Muscle of arm (tissue), 14 donors: ENCODE results near the gene CLIC3. TPM values are rescaled to one million over a fixed set of nuclear protein-coding genes. Genes with fewer than 3 reads are reported as not detected.
"Not testable (repeated sequence)": the region's sequence is repeated elsewhere in the genome, so short reads cannot be mapped to it uniquely, and the experiment has no call there.

Experiments
- DNase-seq: peaks from one replicate; pipeline ENCODE4 v3.0.0-alpha.2; 2013
- long read RNA-seq, 11 donors: transcript quantifications; one replicate each; lab custom pipeline, GENCODE V29; 2026
- polyA plus RNA-seq, 12 donors: library from polyadenylated mRNA; unstranded; fragments of 120-200 nt; gene quantifications; one replicate each; pipeline ENCODE4 v1.2.1, GENCODE V29; 2013; ENCODE audit not compliant: insufficient read length in 12 of 12

The CLIC3 gene, protein sequence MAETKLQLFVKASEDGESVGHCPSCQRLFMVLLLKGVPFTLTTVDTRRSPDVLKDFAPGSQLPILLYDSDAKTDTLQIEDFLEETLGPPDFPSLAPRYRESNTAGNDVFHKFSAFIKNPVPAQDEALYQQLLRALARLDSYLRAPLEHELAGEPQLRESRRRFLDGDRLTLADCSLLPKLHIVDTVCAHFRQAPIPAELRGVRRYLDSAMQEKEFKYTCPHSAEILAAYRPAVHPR
- 10 to 100 TPM in 1 of 12 donors, 1 to 10 TPM in 2, under 1 TPM in 6, not detected in 3; 0.23 to 26.6 (median 0.49) TPM for polyA plus RNA-seq
- long read RNA-seq, donor 1, partial matches to known transcripts = 0 of 2 reads
- long read RNA-seq, donor 1, other reads (novel, unspliced or antisense) = 0 of 2 reads
- long read RNA-seq, donor 2 = 0 reads
- long read RNA-seq, donor 3 = 0 reads
- long read RNA-seq, donor 4 = 0 reads
- long read RNA-seq, donor 5 = 0 reads
- long read RNA-seq, donor 6 = 0 reads
- long read RNA-seq, donor 7, partial matches to known transcripts = 0 of 2 reads
- long read RNA-seq, donor 7, other reads (novel, unspliced or antisense) = 0 of 2 reads
- long read RNA-seq, donor 8, partial matches to known transcripts = 0 of 1 reads
- long read RNA-seq, donor 8, other reads (novel, unspliced or antisense) = 0 of 1 reads
- long read RNA-seq, donor 9, partial matches to known transcripts = 0 of 4 reads
- long read RNA-seq, donor 9, other reads (novel, unspliced or antisense) = 0 of 4 reads
- long read RNA-seq, donor 10, partial matches to known transcripts = 0 of 1 reads
- long read RNA-seq, donor 10, other reads (novel, unspliced or antisense) = 0 of 1 reads
- long read RNA-seq, donor 11 = 0 reads

DNA sequence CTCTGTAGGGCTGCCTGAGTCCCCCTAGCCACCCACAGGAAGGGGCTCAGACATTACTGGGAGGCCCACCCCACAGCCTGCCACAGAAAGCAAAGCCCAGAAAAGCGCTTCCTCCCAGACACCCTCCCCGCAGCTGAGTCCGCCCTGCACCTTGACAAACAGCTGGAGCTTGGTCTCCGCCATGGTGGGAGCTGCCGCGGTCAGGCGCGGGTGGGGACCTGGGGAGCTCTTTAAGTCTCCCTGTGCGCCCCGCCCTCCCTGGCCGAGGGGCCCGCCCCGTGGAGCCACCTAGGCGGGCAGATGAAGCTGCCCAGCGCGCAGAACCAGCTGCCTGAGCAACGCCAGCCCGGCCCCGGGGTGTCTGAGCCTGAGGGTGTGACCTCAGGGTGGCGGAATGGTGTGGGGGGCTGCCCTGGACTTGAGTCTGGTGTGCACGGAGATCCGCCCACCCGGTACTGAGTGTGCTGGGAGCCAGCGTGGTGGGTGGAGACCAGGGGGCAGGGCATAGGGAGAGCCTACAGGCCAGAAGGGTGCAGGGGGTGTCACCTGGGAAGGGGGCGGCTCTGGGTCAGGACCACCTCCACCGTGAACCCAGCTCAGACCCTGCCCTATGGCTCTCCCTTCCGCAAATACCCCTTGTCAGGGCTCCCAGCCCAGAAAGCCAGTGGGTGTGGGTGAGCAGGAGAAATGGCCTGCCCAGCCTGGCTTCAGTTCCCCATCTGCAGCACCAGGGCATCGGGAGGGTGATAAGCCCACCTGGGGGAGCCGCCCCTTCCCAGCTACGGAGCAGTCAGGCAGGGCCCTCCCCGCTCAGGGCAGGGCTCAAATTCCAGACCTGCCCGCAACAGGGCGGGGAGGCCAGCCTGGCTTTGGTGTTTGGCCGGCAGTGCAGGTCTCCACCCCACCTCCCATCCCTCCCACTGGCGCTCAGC, at the start of gene CLIC3:
TSS of gene CLIC3 (minus strand) at position 208 of the 932 bp plus-strand sequence. CDS start at position 183, 25 bp downstream.
- no peak for DNase-seq

DNA sequence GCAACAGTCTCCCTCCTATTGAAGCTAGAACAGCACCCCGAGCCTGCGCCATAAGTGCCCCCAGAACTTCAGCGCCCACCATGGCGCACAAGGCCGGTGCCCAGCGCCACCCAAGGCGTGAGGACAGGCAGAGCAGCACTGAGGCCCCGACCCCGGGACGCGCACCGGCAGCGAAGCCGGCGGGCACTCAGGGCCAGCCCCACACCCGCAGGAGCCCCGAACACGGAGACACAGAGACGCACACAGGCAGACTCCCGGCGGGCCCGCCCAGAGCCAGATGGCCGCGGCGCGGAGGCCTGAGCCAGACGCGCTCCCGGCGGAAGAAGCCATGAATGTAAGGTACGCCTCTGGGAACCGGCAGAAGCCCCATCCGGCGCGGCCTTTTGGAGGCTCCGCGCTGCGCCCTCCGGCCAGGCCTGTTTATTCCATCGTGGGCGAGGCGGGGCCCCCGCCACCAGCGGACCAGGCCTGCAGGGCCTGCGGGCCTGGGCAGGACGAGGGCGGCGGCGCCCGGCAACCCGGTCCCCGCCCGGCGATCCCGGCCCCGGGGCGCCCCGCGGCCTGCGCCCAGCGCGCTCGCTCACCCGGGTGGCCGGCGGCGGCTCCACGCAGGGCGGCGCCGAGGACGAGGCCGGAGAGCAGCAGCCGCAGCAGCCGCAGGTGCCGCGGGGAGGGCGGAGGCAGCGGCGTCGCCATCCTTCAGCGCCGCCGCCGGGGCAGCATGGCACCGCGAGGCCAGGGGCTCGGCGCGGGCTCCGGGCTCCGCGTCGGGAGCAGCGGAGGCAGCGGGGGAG, 49.1 kb upstream of the CLIC3 start:
- no peak for DNase-seq

DNA sequence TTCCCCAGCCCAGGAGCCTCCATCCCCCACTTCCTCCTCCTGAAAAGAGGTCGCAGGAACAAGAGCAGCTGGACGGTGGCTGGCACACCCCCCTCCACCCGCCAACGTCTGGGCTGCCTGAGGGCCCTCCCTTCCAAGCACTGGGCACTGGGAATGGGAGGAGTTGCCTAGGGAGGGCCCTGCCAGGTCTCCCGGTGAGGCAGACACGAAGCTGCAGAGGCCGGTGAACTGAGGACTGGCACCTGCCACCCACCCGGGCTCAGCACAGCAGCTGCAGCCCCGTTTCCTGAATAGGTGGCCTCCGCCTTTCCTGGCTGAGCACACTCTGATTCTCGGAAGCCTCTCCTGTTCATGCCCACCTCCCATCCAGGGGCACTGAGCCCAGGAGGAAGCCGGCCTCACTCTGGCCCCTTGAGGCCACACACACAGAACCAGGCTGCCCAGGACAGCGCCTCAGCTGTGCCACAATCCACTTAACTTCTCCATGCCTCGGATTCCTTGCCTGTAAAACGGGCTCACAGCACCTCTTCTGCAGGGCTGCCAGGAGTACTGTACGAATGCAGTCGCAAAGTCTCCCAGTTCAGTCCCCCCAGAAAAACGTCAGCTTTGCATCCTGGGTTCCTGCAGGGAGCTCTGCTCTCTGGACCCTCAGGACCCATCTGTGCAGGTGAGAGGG, 48.3 kb upstream of the CLIC3 start:
- DNase-seq = no peak

DNA sequence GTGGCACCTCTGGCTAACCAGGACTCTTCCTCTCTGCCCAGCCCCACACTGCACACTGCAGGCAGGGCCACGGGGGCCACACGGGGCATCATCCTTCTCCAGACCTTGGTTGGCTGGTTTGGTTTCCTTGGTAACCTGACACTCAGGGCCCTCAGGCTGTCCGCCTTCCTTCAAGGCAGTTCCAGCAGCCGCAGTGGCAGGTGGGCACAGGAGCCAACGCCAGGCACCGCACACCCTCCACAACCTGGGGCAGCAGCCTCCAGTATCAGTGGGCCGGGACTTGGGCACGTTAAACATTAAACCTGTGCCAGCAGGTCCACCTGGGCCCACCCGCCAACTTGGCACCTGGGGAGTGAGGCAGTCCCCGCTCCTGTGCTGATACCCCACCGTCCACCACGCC, 47.7 kb upstream of the CLIC3 start:
- DNase-seq = no peak

DNA sequence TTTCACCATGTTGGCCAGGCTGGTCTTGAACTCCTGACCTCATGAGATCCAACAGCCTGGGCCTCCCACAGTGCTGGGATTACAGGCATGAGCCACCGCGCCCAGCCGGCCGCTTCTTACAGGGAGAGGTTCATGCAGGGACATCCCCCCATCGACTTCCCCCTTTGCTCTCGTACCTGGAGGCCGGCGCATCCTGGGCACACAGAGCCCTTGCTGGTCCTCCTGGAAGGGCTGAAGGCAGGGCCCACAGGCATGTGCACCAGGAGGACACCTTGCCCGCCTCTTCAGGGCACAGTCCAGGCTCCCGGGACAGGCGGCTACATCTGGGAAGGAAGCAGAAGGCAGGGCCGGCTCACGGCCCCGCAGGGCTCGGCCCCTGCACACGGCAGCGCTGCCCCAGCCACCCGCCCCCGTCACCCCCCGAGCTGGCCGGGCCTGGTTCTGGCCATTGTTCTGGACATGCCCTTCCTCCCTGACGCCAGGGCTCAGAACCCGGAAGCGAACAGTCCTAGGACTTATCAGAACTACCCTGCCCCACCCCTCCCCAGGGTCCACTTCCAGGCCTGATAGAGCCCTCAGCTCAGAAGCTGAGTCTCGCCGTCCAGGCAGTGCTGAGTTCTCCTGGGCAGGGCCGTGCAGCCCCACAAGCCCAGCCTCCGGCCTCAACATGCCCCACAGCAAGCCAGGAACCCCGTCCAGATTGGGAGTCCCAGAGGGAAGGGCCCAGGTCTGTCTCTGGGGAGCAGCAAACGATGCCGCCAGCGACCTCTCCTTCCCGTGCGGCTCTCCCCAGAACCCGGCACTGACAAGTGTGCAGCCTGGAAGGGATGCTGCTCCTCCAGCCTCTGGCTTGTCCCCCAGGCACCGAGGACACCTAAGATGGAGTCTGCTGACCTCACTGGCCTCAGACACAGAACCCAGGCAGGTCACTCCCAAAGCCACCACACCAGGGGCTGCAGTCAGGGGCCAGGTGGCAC, 46.7 kb upstream of the CLIC3 start:
- no peak for DNase-seq

DNA sequence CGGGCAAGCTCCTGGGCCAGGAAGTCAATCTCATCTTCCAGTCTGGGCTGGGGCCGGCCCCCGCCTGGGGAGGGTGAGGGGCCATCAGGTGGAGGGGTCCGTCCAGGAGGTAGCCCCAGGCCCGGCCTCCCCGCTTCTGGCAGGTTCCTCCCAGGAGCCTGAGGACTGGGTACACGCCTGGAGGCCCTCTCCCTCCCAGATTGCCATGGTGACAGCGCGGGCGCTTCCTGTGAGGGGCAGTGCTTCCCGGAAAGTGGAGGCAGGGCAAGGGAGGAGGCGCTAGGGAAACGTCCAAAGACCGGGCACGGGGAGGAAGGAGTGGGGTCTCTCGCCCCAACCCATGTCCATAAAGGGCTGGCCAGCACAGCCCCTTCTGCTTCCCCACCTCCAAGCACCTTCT, 44.8 kb upstream of the CLIC3 start:
- no peak for DNase-seq

DNA sequence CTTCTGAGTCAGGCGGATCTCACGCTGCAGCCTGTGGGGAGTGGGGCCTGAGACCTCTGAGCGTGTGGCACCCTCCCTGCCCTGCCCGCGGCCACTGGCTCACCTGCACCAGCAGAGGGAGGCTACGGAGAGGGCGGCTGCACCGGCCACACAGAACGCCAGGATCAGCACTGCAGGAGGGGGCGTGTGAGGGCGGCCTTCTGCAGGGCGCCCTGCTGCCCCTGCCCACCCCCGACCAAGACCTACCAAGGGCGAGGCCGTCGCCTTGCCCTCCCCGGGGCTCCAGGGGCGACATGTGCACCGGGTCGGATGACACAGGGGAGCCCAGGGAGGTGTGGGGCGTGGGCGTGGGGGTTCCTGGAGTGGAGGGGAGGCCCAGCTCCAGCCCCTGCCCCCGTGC, 44.2 kb upstream of the CLIC3 start:
- DNase-seq = no peak

DNA sequence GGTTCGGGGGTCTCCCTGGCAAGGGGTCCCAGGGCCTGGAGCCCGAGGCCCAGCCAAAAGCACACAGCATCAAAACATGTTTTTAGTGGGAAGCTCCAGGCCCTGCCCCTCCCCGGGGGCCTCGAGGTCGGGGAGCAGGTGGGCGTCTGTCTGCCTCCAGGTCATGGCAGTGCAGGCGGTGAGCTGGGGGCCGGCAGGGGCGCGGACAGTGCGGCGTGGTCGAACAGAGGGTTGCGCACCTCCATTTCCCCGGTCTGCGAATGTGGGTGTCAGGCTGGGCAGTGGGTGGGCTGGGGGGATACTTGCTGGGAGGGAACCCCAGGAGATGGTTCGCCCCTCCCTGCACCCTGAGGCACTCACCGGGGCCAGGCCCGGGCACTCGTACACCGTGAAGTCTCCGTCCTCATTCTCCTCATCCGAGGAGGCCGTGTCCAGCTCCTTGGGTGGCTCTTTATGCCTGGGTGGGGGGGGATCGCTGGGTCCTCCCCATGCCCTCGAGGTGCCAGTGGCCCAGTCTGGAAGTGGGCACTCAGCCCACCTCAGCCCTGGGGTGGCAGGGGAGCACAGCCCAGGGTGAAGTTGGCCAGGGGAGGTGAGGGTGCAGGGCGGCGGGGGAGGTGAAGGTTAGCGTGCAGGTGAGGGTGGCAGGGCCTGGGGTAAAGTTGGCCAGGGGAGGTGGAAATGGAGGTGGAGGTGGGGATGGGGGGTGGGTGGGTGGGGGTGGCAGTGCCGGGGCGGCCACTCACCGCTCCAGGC, 43.4 kb upstream of the CLIC3 start:
- DNase-seq = no peak

DNA sequence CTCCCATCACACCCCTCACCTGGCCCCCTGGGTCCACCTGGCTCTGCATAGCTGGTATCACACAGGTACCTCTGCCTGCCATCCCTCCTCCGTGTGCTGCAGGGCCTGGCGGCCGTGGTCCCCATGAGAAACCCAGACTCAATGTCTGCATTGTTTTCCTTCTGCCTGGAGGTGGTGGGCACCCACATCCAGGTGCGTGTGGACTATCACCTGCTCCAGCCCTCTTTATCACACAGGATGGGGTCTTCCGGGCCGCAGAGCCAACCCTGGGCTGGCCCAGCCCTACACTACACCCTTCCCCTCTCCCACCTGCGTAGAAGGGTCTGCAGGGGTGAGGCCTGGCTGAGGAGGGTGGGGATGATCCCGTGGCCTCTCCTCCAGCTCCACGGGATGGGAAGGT, 42.5 kb upstream of the CLIC3 start:
- no peak for DNase-seq

DNA sequence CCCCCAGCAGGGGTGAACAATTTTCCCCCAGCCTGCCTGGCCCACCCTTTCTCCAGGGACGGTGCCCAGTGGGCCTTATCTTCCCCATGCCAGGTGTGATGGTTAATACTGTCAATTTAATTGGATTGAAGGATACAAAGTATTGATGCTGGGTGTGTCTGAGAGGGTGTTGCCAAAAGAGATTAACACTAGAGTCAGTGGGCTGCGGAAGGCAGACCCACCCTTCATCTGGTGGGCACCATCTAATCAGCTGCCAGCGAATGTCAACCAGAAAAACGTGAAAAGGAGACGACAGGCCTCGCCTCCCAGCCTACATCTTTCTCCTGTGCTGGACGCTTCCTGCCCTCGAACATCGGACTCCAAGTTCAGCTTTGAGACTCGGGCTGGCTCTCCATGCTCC, 41.1 kb upstream of the CLIC3 start:
- no peak for DNase-seq

DNA sequence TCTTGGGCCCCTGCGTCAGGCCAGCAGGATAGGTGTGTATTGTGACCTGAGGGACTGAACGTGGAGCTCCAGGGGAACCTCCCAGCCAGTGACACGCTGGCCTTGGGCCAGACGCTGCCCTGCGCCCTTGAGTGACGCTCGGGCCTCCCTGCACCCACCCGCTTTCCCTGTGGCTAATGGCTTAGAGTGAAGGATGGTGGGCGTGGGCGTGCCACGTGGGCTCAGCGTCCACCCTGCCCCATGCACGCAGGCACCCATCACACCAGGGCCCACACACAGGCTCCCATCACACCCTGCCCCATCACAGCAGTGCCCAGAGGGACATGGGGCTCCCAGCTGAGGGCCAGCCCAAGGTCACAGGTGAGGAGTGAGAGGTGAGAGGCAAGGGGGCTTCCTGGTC, 40.7 kb upstream of the CLIC3 start:
- no peak for DNase-seq

DNA sequence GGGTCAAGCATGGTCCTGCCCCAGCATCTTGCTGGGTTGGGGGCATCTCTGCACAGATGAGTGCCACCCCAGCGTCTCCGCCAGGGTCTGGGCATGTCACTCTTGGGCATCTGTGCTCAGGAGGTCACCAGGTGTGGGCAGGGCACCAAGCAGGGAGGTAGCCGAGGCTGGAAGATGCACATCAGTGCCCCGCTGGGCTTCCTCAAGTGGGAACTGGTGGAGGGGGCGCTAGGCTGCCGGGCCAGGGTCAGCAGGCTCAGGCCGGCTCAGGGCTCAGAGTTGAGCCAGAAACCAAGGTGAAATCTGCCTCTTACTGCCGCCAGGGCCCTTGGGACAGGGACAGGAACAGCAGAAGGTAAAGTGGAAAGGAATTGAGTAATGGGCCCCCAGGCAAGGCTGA, 39.6 kb upstream of the CLIC3 start:
- DNase-seq = no peak

DNA sequence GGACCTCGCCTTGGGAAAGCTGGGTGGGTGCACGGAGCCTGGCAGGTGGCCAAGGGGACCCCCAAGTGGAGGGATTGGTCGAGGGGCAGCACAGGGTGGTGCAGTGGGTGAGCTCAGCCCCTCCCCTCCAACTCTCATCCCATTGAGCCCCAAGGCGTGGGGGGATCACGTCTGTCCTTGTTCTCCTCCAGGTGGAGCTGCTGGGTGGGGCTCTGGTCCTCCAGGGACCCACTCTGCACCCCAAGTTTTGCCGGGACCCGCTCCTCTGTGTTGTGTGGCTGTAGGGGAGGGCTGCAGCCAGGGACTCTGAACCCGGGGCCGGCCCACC, 39.1 kb upstream of the CLIC3 start:
- no peak for DNase-seq

DNA sequence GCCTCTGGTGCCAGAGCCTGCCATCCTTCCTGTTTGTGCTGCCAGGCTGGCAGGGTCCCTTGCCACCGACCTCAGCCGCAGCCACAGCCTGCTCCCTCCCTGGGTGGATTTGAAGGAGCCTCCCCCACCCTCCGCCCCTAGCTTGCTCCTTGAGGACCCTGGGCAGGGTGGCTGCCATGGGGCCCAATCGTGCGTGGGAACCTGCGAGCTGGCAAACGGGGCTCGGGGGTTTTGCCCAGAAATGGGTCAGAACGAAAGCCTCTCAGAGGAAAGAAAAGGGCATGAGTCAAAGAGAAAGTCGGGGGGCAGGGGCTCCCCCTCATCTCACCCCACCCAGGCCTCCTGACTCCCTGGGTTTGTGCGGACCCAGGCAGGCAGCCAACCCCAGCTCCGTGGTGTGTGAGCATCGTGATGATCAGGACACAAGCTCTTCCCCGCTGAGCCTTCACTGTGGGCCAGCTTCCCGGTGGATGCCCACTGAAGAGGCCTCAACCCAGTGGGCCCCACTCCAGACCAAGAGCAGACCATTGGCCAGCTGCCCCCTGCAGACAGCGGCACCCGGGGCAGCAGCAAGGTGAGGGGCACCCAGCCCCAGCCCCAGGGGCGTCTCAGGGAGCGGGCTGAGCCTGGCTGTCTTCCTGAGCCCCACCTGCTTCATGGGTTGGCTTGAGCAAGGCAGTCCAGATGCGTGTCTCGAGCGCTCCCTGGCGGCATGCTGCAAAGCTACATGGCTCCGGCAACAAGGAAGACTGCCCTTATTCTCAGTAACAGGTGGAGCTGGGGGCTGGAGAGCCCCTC, 38.5 kb upstream of the CLIC3 start:
- DNase-seq = peak; percentile 89

DNA sequence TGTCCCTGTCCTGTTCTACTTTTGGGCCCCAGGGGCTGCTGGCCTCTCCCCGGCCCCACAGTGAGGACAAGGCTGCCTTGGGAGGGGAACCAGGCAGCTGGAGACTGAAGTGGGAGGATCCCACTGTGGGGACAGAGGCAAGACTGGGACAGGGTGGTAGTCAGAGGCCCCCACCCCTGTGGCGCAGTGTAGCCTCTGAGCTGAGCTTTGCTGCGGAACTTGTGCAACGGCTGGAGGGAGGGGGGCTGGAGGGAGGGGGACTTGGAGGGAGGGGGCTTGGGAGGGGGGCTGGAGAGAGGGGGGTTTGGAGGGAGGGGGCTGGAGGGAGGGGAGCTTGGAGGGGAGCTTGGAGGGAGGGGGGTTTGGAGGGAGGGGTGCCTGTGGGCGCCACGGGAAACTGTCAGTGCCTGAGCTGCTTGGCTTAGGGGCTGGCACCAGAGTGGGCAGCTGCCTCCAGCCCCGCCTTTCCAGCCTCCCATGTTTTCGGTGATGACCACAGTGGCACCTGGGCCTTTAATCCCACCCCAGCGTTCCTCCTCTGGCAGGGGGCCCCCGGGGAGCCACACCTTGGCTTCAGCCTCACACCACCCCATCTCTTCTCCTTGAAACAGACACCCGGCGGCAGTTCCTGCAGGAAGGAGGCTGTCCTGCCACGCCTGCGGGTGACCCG, 37.8 kb upstream of the CLIC3 start:
- DNase-seq = no peak

DNA sequence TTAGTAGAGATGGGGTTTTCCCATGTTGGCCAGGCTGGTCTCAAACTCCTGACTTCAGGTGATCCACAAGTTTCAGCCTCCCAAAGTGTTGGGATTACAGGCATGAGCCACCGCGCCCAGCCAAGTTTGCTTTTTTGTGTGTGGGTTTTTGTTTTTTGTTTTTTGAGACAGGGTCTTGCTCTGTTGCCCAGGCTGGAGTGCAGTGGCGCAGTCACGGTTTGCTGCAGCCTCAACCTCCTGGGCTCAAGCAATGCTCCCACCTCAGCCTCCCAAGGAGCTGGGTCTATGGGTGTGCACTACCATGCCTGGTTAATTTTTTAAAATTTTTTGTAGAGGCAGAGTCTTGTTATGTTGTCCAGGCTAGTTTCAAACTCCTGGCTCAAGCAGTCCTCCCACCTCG, 37.1 kb upstream of the CLIC3 start:
- DNase-seq = not testable (repeated sequence)

DNA sequence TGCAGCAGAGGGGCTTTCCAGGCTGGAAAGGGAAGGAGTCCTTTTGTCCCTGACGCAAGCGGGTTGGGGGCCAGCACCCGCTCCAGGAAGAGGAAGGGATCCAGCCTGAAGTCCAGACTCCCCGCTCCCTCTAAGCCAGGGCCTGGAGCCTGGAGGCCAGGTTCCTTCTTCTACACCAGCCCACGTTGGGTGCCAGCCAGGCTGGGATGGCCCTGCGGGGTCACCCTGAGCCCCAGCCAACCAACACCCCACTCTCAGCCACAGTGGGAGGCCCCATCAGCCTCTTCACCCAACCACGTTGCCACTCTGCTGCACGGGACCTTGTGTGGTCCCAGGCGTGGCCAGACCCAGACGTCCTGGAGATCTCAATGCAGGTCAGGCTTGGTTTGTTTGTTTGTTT, 36.5 kb upstream of the CLIC3 start:
- no peak for DNase-seq
